Epithelial cell of esophagus (primary cell): ENCODE data around the gene DEPDC5.

ENCODE experiments used
- DNase-seq: peaks from one replicate; pipeline ENCODE4 v3.0.0; 2010; ENCODE audit warnings: low read depth
- H3K4me3 ChIP-seq: 2 replicates; pipeline ENCODE4 v1.5.1; 2011; ENCODE audit warnings: mild to moderate bottlenecking, low read length, control low read depth
- TF ChIP-seq, protein P1 (sequence below): IDR thresholded peaks from 2 replicates; pipeline ENCODE4 v1.5.1; 2011; ENCODE audit warnings: low read depth, mild to moderate bottlenecking, low read length, control low read depth, inconsistent platforms; ENCODE audit not compliant: insufficient read depth; ENCODE audit errors: missing control alignments

Gene DEPDC5

DNA sequence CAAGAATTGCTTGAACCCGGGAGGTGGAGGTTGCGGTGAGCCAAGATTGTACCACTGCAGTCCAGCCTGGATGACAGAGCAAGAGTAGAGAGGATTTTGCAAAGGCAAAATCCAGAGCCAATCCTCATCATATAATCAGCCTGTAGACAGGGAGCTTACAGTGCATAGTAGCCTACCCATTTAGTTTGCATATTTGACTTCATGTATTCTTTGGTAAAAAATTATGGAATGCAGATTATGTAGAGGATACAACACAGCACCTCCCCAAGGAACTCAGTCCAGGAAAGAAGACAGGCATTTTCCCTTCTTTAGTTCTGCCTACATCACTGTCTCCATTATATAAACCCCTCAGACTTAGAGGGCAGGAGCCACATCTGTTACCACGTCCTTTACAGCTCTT lies 150.8 kb downstream of the DEPDC5 start:
- TF ChIP-seq, protein P1, sequence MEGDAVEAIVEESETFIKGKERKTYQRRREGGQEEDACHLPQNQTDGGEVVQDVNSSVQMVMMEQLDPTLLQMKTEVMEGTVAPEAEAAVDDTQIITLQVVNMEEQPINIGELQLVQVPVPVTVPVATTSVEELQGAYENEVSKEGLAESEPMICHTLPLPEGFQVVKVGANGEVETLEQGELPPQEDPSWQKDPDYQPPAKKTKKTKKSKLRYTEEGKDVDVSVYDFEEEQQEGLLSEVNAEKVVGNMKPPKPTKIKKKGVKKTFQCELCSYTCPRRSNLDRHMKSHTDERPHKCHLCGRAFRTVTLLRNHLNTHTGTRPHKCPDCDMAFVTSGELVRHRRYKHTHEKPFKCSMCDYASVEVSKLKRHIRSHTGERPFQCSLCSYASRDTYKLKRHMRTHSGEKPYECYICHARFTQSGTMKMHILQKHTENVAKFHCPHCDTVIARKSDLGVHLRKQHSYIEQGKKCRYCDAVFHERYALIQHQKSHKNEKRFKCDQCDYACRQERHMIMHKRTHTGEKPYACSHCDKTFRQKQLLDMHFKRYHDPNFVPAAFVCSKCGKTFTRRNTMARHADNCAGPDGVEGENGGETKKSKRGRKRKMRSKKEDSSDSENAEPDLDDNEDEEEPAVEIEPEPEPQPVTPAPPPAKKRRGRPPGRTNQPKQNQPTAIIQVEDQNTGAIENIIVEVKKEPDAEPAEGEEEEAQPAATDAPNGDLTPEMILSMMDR: no peak
- DNase-seq: no peak
- no peak overlapping the region for H3K4me3 ChIP-seq

DNA sequence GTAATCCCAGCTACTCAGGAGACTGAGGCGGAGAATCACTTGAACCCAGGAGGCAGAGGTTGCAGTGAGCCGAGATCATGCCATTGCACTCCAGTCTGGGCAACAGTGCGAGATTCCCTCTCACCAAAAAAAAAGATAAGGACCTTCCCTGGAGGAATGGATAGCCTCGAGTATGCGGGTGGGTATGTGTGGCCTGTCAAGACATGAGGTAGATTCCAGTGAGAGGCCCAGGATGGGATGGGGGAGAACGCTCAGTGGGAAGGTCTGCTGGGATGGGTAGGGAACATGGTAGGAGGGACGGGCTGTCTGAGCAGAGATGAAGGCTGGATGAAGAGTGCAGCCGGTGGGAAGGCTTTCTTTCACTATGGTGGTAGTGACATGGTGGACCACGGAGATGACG lies 151.5 kb downstream of the DEPDC5 start:
- H3K4me3 ChIP-seq: no peak overlapping the region
- TF ChIP-seq, protein P1: no peak
- no peak for DNase-seq

DNA sequence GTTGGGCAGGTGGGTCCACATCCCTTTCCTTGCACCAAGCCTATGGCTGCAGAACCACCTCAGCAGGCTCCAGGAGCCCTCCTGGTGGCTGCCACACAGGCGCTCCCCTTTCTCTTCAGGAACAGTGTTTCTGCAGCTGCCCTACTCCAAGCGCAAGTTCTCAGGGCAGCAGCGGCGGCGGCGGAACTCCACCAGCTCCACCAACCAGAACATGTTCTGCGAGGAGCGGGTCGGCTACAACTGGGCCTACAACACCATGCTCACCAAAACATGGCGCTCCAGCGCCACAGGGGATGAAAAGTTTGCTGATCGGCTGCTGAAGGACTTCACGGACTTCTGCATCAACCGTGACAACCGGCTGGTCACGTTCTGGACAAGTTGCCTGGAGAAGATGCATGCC lies 152.3 kb downstream of the DEPDC5 start:
- no peak for DNase-seq
- no peak overlapping the region for H3K4me3 ChIP-seq
- TF ChIP-seq, protein P1: no peak

DNA sequence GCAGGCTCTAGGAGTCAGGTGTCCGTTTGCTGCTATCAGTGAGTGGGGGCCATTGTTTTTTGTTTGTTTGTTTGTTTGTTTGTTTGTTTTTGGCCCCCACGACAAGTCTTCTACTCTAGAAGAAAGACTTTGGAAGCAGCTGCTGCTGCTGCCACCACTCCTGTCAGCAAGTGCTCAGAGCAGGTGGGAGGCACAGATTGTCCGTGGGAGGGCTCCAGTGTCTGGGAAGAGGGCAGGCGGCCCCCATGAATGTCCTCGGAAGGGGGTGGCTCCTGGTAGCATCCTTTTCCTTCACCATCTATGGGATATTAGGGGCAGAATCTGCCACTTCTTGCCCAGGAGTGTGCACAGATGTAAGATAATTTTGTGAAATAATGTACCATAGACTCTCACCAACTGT lies 152.8 kb downstream of the DEPDC5 start:
- TF ChIP-seq, protein P1: no peak
- H3K4me3 ChIP-seq: no peak overlapping the region
- DNase-seq: no peak

DNA sequence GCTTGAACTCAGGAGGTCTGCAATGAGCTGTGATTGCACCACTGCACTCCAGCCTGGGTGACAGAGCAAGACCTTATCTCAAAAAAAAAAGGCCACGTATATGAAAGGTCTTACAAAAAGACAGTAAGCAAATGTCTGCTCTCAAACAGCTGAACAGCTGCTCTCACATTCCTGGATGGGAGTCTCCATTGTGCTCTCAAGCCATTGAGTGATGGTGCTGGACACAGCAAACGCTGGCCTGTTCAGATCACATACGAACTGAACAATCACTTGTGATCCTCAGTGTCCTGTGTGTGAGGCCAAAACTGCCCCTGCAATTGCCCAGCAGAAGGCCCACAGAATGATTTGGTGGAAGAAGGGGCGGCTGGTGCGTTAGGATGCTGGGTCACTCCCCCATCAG lies 156.2 kb downstream of the DEPDC5 start:
- DNase-seq: no peak
- TF ChIP-seq, protein P1: no peak
- H3K4me3 ChIP-seq: no peak overlapping the region

DNA sequence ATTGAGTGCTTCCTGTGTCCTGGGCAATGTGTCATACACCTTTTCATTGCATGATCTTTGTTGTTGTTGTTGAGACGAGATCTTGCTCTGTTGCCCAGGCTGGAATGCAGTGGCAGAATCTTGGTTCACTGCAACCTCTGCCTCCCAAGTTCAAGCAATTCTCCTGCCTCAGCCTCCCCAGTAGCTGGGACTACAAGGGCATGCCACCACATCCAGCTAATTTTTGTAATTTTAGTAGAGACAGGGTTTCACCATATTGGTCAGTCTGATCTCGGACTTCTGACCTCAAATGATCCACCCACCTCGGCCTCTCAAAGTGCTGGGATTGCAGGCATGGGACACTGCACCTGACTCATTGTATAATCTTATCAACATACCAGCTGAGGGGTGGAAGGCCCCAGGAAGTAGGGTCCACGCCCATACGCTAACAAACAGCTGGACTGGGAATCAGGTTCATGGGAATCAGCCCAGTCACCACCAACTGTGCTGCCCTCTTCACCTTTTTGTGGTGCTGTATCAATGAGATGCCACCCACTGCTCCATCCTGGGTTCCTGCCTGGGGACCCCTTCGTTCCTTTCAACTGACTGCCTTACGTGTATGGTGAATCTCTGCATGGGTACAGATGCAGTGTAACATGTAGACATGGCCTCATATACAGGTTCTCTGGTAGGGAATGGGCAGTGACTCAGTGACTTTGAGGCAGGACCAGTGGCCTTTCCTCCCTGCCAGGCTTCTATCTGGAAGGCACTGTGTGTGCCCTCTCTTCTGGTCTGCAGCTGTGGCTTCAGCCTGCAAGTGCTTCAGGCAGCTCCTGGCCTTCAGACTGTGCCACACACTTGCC lies 158.0 kb downstream of the DEPDC5 start:
- H3K4me3 ChIP-seq: no peak overlapping the region
- DNase-seq: no peak
- TF ChIP-seq, protein P1: no peak

DNA sequence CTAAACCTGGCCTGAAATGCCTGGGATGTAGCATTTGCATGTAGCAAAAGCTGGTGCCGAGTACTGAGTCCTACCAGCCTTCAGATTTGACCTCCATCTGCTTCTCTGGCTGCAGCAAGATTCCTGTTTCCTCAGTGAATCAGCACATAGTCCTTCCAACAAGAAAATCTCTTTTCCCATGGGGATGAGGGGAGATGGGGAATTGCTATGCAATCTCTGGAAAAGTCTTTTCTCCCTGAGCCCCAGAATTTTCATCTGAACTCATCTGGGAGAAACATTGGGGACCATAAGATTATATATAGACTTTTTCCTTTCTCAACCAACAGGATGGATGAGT lies 158.6 kb downstream of the DEPDC5 start:
- TF ChIP-seq, protein P1: no peak
- no peak overlapping the region for H3K4me3 ChIP-seq
- DNase-seq: no peak
